ENCODE results near the gene RPS6KB1.

DNA sequence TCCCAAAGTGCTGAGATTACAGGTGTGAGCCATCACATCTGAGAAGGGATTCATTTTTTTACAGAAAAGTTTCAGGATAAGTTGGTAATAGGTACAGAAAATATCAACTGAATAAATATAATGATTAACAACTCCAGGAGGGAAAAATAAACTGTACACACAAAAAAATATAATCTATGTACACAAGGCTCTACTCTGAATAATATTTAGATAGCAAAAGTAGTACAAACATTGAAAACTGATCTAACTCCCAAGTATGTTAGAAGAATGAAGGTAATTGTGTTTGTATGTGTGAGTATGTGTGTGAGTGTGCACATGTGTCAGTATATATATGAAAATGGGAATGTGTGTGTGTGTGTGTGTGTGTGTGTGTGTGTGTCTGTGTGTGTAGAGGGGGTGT lies 20.6 kb upstream of the RPS6KB1 start:
- TF ChIP-seq, protein P1, sequence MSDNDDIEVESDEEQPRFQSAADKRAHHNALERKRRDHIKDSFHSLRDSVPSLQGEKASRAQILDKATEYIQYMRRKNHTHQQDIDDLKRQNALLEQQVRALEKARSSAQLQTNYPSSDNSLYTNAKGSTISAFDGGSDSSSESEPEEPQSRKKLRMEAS (CRISPR knock-in tag; IDR thresholded peaks at IDR 0.05): no peak
- TF ChIP-seq CBFB (CRISPR knock-in tag; IDR thresholded peaks at IDR 0.05; ENCODE audit: low read depth) (no peak), MXD4 (CRISPR knock-in tag; IDR thresholded peaks at IDR 0.05; ENCODE audit: borderline replicate concordance) (no peak), NFYB (CRISPR knock-in tag; conservative IDR thresholded peaks at IDR 0.05; ENCODE audit: low read depth) (no peak), TP53 (CRISPR knock-in tag; IDR thresholded peaks at IDR 0.05) (no peak), ZNF263 (CRISPR knock-in tag; IDR thresholded peaks at IDR 0.05; ENCODE audit: low read depth) (no peak)
- TF ChIP-seq, protein P2, sequence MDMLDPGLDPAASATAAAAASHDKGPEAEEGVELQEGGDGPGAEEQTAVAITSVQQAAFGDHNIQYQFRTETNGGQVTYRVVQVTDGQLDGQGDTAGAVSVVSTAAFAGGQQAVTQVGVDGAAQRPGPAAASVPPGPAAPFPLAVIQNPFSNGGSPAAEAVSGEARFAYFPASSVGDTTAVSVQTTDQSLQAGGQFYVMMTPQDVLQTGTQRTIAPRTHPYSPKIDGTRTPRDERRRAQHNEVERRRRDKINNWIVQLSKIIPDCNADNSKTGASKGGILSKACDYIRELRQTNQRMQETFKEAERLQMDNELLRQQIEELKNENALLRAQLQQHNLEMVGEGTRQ (CRISPR knock-in tag; IDR thresholded peaks at IDR 0.05): no peak
